Lung (tissue), 12 donors: ENCODE results near the gene KCNH8. TPM values are rescaled to one million over a fixed set of nuclear protein-coding genes. Genes with fewer than 3 reads are reported as not detected.

Experiments
- ATAC-seq: fragments of 200-7000 bp; cut with Tn5 transposase; one replicate; pipeline ENCODE4 v1.9.1; 2020; ENCODE audit warnings: moderate number of reproducible peaks; ENCODE audit not compliant: insufficient read depth, low FRiP score
- DNase-seq, 3 donors: peaks; one replicate each; pipeline ENCODE4 v3.0.0-alpha.2; 2013 to 2017
- H3K27ac ChIP-seq, 2 donors: one replicate each; pipeline ENCODE4 v1.5.1; 2013; ENCODE audit warnings: mild to moderate bottlenecking in 2 of 2, moderate library complexity in 2 of 2, control low read depth in 1 of 2, inconsistent platforms in 1 of 2, low read depth in 1 of 2, low read length in 1 of 2
- H3K27me3 ChIP-seq, 3 donors: one replicate each; pipeline ENCODE4 v1.5.1; 2013; ENCODE audit warnings: low read length in 2 of 3; ENCODE audit not compliant: control insufficient read depth in 3 of 3, insufficient read depth in 3 of 3
- H3K36me3 ChIP-seq, 4 donors: one replicate each; pipeline ENCODE4 v1.5.1; 2013; ENCODE audit warnings: low read length in 4 of 4, mild to moderate bottlenecking in 1 of 4, moderate library complexity in 1 of 4; ENCODE audit not compliant: control insufficient read depth in 4 of 4, insufficient read depth in 4 of 4
- H3K4me1 ChIP-seq, 5 donors: one replicate each; pipeline ENCODE4 v1.5.1; 2013; ENCODE audit warnings: low read length in 5 of 5, mild to moderate bottlenecking in 2 of 5, moderate library complexity in 1 of 5; ENCODE audit not compliant: control insufficient read depth in 5 of 5, insufficient read depth in 5 of 5
- H3K4me3 ChIP-seq: one replicate; pipeline ENCODE4 v1.5.1; 2013; ENCODE audit warnings: mild to moderate bottlenecking, control low read depth, moderate library complexity
- H3K9ac ChIP-seq, 2 donors: one replicate each; pipeline ENCODE4 v1.5.1; 2013; ENCODE audit warnings: low read length in 2 of 2, control low read depth in 1 of 2; ENCODE audit not compliant: insufficient read depth in 1 of 2
- H3K9me3 ChIP-seq, 4 donors: one replicate each; pipeline ENCODE4 v1.5.1; 2013; ENCODE audit warnings: low read length in 3 of 4, mild to moderate bottlenecking in 1 of 4, moderate library complexity in 1 of 4; ENCODE audit not compliant: control insufficient read depth in 4 of 4, insufficient read depth in 3 of 4
- CTCF ChIP-seq: IDR thresholded peaks from 2 replicates; pipeline ENCODE4 v1.5.1; 2012; ENCODE audit warnings: mild to moderate bottlenecking; ENCODE audit errors: control extremely low read depth, extremely low read depth
- WGBS, 2 donors: extraction: QIAGEN DNeasy Blood & Tissue Kit; methylation state at CpG; one replicate each; pipeline ENCODE4 v1.1.7; 2013; 5-methylcytosine and 5-hydroxymethylcytosine counted together
- polyA plus RNA-seq, 2 donors: library from polyadenylated mRNA; stranded (reverse); fragments of 200-250 nt; gene quantifications; one replicate each; pipeline ENCODE4 v1.2.1, GENCODE V29; 2013
- total RNA-seq, 2 donors: library from RNA; depleted of rRNA in 1 of 2; stranded (reverse); fragments of >200 nt in 1 of 2; gene quantifications; one replicate each; pipeline ENCODE4 v1.2.1, GENCODE V29; 2014 to 2021
- donor health status: control.
- donor health status: control.
- donor health status: Bipolar disorder and iron deficiency.
- donor health status: healthy.
- donor health status: DM: yes; HTN: yes; CAD: no.

Gene KCNH8
- total and polyA plus RNA-seq, 4 donors: 0.06 to 0.94 (median 0.15) TPM

- Histone ChIP-seq H3K36me3 (no peaks in the 10 kb centered on the region), H3K9me3 (no peaks in the 10 kb centered on the region), H3K27me3 (no peaks in the 10 kb centered on the region), H3K4me3 (no peak overlapping the region), H3K27ac (no peak overlapping the region), H3K9ac (no peak overlapping the region), H3K4me1 (no peaks in the 10 kb centered on the region)
- no peak for TF ChIP-seq CTCF
- 76 to 84% methylated on average over 5 of the region's 5 CpGs for WGBS, 2 donors
- no peak for DNase-seq
- ATAC-seq: no peak
Observed at GRCh38 chr3:19254784-19255338, 106.6 kb downstream of the KCNH8 start.

GRCh38 chr3:19256313-19256712, 108.0 kb downstream of the KCNH8 start:
- DNase-seq: no peak
- 75 to 85% methylated on average over 5 of the region's 5 CpGs for WGBS, 2 donors
- no peak for TF ChIP-seq CTCF
- Histone ChIP-seq H3K4me1 (no peaks in the 10 kb centered on the region), H3K9me3 (no peaks in the 10 kb centered on the region), H3K36me3 (no peaks in the 10 kb centered on the region), H3K27me3 (no peaks in the 10 kb centered on the region), H3K27ac (no peak overlapping the region), H3K9ac (no peak overlapping the region), H3K4me3 (no peak overlapping the region)
- ATAC-seq: no peak

- Histone ChIP-seq H3K4me3 (no peak overlapping the region), H3K27me3 (no peaks in the 10 kb centered on the region), H3K27ac (no peak overlapping the region), H3K9ac (no peak overlapping the region), H3K9me3 (no peaks in the 10 kb centered on the region), H3K36me3 (no peaks in the 10 kb centered on the region), H3K4me1 (no peaks in the 10 kb centered on the region)
- no peak for DNase-seq
- 59 to 67% methylated on average over 3 of the region's 3 CpGs for WGBS, 2 donors
- no peak for TF ChIP-seq CTCF
- no peak for ATAC-seq
Observed at GRCh38 chr3:19263606-19264005, 115.3 kb downstream of the KCNH8 start.

- H3K27ac ChIP-seq: no peak overlapping the region
- WGBS, 2 donors: 66 to 80% methylated on average over 6 of the region's 6 CpGs
- no peak for DNase-seq
- ATAC-seq: no peak
- H3K9ac ChIP-seq: no peak overlapping the region
- H3K36me3 ChIP-seq: no peaks in the 10 kb centered on the region
- TF ChIP-seq CTCF: no peak
- H3K27me3 ChIP-seq: no peaks in the 10 kb centered on the region
- H3K4me1 ChIP-seq: no peaks in the 10 kb centered on the region
- no peak overlapping the region for H3K4me3 ChIP-seq
- H3K9me3 ChIP-seq: no peaks in the 10 kb centered on the region
Observed at GRCh38 chr3:19264424-19264823, 116.1 kb downstream of the KCNH8 start.
